Measurements from ENCODE around the gene APOL6. TPM values are rescaled to one million over a fixed set of nuclear protein-coding genes. Genes with fewer than 3 reads are reported as not detected.

The APOL6 gene
- polyA plus RNA-seq, 1 donor (not counting 4 experiments of a cell fraction or from before 2014, with no cell fraction given): 4.2 TPM

DNA sequence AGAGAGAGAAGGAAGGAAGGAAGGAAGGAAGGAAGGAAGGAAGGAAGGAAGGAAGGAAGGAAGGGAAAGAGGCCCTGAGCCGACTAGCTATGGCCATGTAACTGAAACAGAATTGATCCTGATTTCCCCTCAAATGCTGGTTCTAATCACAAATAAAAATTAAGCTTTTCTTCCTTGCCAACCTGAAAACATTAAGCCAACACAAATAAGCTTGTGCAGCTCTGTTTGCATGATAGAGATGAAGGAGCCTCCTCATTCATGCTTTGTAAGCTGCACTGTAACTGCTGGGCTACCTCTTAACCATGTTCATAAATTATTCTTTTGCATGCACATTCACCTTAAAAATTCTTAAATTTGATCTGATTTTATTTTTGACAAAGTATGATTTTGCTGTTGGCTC is 41.8 kb downstream of the APOL6 start:
- Histone ChIP-seq H3K36me3 (ENCODE audit: control insufficient read depth in 2 of 2, extremely low read depth in 1 of 2, insufficient read depth in 2 of 2, low read length in 2 of 2) (no peaks in the 10 kb centered on the region), H3K4me1 (ENCODE audit: control insufficient read depth, extremely low read depth, insufficient read depth, low read length) (peaks cover 3% of the 10 kb centered on the region), H3K27me3 (ENCODE audit: control insufficient read depth, extremely low read depth, insufficient read depth, low read length) (no peaks in the 10 kb centered on the region), H3K9ac (ENCODE audit: control insufficient read depth, extremely low read depth, insufficient read depth, low read length) (no peak overlapping the region), H3K79me2 (ENCODE audit: control insufficient read depth, insufficient read depth, low read length) (no peaks in the 10 kb centered on the region), H2AFZ (ENCODE audit: control insufficient read depth, low read length) (no peak overlapping the region), H3K4me2 (ENCODE audit: control insufficient read depth, extremely low read depth, insufficient read depth, low read depth, low read length) (no peak overlapping the region), H3K9me3 (ENCODE audit: control insufficient read depth, low read depth, low read length) (no peaks in the 10 kb centered on the region), H4K20me1 (ENCODE audit: control insufficient read depth, extremely low read depth, insufficient read depth, low read length) (no peaks in the 10 kb centered on the region), H3K9me1 (ENCODE audit: control insufficient read depth, extremely low read depth, insufficient read depth, low read length) (no peaks in the 10 kb centered on the region), H3K4me3 (ENCODE audit: control insufficient read depth in 2 of 3, extremely low read depth in 1 of 3, insufficient read depth in 2 of 3, low read depth in 1 of 3, low read length in 3 of 3) (no peak overlapping the region), H3K27ac (ENCODE audit: control insufficient read depth, insufficient read depth, low read length) (no peak overlapping the region)
- FAIRE-seq (no peak), DNase-seq (ENCODE audit: low read depth, low spot score) (no peak)
- TF ChIP-seq, protein P1, sequence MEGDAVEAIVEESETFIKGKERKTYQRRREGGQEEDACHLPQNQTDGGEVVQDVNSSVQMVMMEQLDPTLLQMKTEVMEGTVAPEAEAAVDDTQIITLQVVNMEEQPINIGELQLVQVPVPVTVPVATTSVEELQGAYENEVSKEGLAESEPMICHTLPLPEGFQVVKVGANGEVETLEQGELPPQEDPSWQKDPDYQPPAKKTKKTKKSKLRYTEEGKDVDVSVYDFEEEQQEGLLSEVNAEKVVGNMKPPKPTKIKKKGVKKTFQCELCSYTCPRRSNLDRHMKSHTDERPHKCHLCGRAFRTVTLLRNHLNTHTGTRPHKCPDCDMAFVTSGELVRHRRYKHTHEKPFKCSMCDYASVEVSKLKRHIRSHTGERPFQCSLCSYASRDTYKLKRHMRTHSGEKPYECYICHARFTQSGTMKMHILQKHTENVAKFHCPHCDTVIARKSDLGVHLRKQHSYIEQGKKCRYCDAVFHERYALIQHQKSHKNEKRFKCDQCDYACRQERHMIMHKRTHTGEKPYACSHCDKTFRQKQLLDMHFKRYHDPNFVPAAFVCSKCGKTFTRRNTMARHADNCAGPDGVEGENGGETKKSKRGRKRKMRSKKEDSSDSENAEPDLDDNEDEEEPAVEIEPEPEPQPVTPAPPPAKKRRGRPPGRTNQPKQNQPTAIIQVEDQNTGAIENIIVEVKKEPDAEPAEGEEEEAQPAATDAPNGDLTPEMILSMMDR (optimal IDR thresholded peaks at IDR 0.05 in 1 of 3, IDR thresholded peaks at IDR 0.05 in 1 of 3, conservative IDR thresholded peaks at IDR 0.05 in 1 of 3; ENCODE audit: extremely low read depth in 1 of 3, insufficient read depth in 2 of 3, low read length in 3 of 3): no peak
- TF ChIP-seq EZH2 (IDR thresholded peaks at IDR 0.05; ENCODE audit: low read length): no peak
- dilution Hi-C loops (cut with MboI; ENCODE audit: extremely low pct_ligation_motif_present, low sequenced_read_pairs): no loop called here

DNA sequence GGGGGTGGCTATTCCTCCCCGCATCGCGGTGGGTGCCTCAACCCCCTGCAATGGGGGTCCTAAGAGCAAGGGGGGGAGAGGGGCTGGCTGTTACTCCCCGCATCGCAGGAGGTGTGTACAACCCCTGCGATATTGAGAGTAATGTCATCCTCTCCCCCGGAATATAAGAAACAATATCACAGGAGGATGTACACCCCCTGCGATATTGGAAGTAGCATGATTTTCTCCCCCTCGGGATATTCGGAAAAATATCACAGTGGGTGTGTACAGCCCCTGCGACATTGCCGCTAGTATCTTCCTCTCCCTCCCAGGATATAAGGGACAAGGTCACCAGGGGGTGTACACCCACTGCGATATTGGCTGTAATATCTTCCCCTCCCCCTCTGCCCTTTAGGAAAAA is 47.0 kb downstream of the APOL6 start:
- no peak overlapping the region for H3K9ac ChIP-seq (ENCODE audit: control insufficient read depth, extremely low read depth, insufficient read depth, low read length)
- H3K27me3 ChIP-seq (ENCODE audit: control insufficient read depth, extremely low read depth, insufficient read depth, low read length): no peaks in the 10 kb centered on the region
- no peaks in the 10 kb centered on the region for H3K4me1 ChIP-seq (ENCODE audit: control insufficient read depth, extremely low read depth, insufficient read depth, low read length)
- H3K79me2 ChIP-seq (ENCODE audit: control insufficient read depth, insufficient read depth, low read length): no peaks in the 10 kb centered on the region
- DNase-seq (ENCODE audit: low read depth, low spot score) (no peak), FAIRE-seq (no peak)
- no peaks in the 10 kb centered on the region for H3K36me3 ChIP-seq (ENCODE audit: control insufficient read depth in 2 of 2, extremely low read depth in 1 of 2, insufficient read depth in 2 of 2, low read length in 2 of 2)
- H3K27ac ChIP-seq (ENCODE audit: control insufficient read depth, insufficient read depth, low read length): no peak overlapping the region
- no peak overlapping the region for H3K4me2 ChIP-seq (ENCODE audit: control insufficient read depth, extremely low read depth, insufficient read depth, low read depth, low read length)
- no peak overlapping the region for H2AFZ ChIP-seq (ENCODE audit: control insufficient read depth, low read length)
- H3K4me3 ChIP-seq (ENCODE audit: control insufficient read depth in 2 of 3, extremely low read depth in 1 of 3, insufficient read depth in 2 of 3, low read depth in 1 of 3, low read length in 3 of 3): no peak overlapping the region
- H4K20me1 ChIP-seq (ENCODE audit: control insufficient read depth, extremely low read depth, insufficient read depth, low read length): no peaks in the 10 kb centered on the region
- TF ChIP-seq, protein P1 (optimal IDR thresholded peaks at IDR 0.05 in 1 of 3, IDR thresholded peaks at IDR 0.05 in 1 of 3, conservative IDR thresholded peaks at IDR 0.05 in 1 of 3; ENCODE audit: extremely low read depth in 1 of 3, insufficient read depth in 2 of 3, low read length in 3 of 3): no peak
- no peak for TF ChIP-seq EZH2 (IDR thresholded peaks at IDR 0.05; ENCODE audit: low read length)
- dilution Hi-C loops (cut with MboI; ENCODE audit: extremely low pct_ligation_motif_present, low sequenced_read_pairs): no loop called here
- no peaks in the 10 kb centered on the region for H3K9me3 ChIP-seq (ENCODE audit: control insufficient read depth, low read depth, low read length)
- no peaks in the 10 kb centered on the region for H3K9me1 ChIP-seq (ENCODE audit: control insufficient read depth, extremely low read depth, insufficient read depth, low read length)

All from keratinocyte (primary cell).